Measurements from ENCODE around the gene TMEM30B. TPM values are rescaled to one million over a fixed set of nuclear protein-coding genes. Genes with fewer than 3 reads are reported as not detected.

Gene TMEM30B
- total and polyA plus RNA-seq, 4 donors: 3.0 to 7.4 (median 5.6) TPM

GRCh38 chr14:61326847-61327246, 45.7 kb upstream of the TMEM30B start (continued):
- TF ChIP-seq FOXA1 (IDR thresholded peaks at IDR 0.05) (no peak), HNF4G (IDR thresholded peaks at IDR 0.05) (no peak), ATF3 (IDR thresholded peaks at IDR 0.05) (no peak)

- no peak overlapping the region for H3K27ac ChIP-seq (ENCODE audit: low read depth in 1 of 2, low read length in 2 of 2)
- no peak overlapping the region for H3K4me3 ChIP-seq (ENCODE audit: low read depth in 1 of 3, low read length in 3 of 3)
- WGBS: 90% methylated on average over 1 of the region's 1 CpG
- no peaks in the 10 kb centered on the region for H3K9me3 ChIP-seq (ENCODE audit: control insufficient read depth in 4 of 4, low read length in 3 of 4)
- DNase-seq (ENCODE audit: low spot score): no peak
- H3K27me3 ChIP-seq (ENCODE audit: control insufficient read depth in 4 of 4, insufficient read depth in 4 of 4, low read length in 3 of 4): no peaks in the 10 kb centered on the region
- no peak overlapping the region for H3K9ac ChIP-seq (ENCODE audit: low read depth in 1 of 2, low read length in 2 of 2)
- no peaks in the 10 kb centered on the region for H3K36me3 ChIP-seq (ENCODE audit: control insufficient read depth in 4 of 4, insufficient read depth in 3 of 4, low read depth in 1 of 4, low read length in 3 of 4)
- peaks cover 9 to 17% (median 13%) of the 10 kb centered on the region in 4 donors for H3K4me1 ChIP-seq (ENCODE audit: control insufficient read depth in 4 of 4, insufficient read depth in 4 of 4, low read length in 3 of 4)
- TF ChIP-seq NR2F2 (IDR thresholded peaks at IDR 0.05) (no peak), ATF3 (IDR thresholded peaks at IDR 0.05) (no peak), FOXA1 (IDR thresholded peaks at IDR 0.05) (no peak), HNF4A (conservative IDR thresholded peaks at IDR 0.05) (no peak), FOXA2 (IDR thresholded peaks at IDR 0.05) (no peak), HNF4G (IDR thresholded peaks at IDR 0.05) (no peak), ZBTB33 (IDR thresholded peaks at IDR 0.05) (no peak), REST (IDR thresholded peaks at IDR 0.05) (no peak), YY1 (IDR thresholded peaks at IDR 0.05) (no peak)
These were observed 45.0 kb upstream of the TMEM30B start for GRCh38 chr14:61326146-61326545.

- H3K36me3 ChIP-seq (ENCODE audit: control insufficient read depth in 4 of 4, insufficient read depth in 3 of 4, low read depth in 1 of 4, low read length in 3 of 4): no peaks in the 10 kb centered on the region
- no peak for DNase-seq (ENCODE audit: low spot score)
- no peak overlapping the region for H3K9ac ChIP-seq (ENCODE audit: low read depth in 1 of 2, low read length in 2 of 2)
- no peaks in the 10 kb centered on the region for H3K9me3 ChIP-seq (ENCODE audit: control insufficient read depth in 4 of 4, low read length in 3 of 4)
- TF ChIP-seq HNF4A (conservative IDR thresholded peaks at IDR 0.05) (no peak), HNF4G (IDR thresholded peaks at IDR 0.05) (no peak), RXRA (IDR thresholded peaks at IDR 0.05) (no peak), RAD21 (IDR thresholded peaks at IDR 0.05) (no peak), ATF3 (IDR thresholded peaks at IDR 0.05) (no peak), YY1 (IDR thresholded peaks at IDR 0.05) (no peak), MAX (IDR thresholded peaks at IDR 0.05) (no peak), GABPA (IDR thresholded peaks at IDR 0.05 in 1 of 2, conservative IDR thresholded peaks at IDR 0.05 in 1 of 2) (no peak)
- H3K27ac ChIP-seq (ENCODE audit: low read depth in 1 of 2, low read length in 2 of 2): no peak overlapping the region
- H3K27me3 ChIP-seq (ENCODE audit: control insufficient read depth in 4 of 4, insufficient read depth in 4 of 4, low read length in 3 of 4): no peaks in the 10 kb centered on the region
- H3K4me1 ChIP-seq (ENCODE audit: control insufficient read depth in 4 of 4, insufficient read depth in 4 of 4, low read length in 3 of 4): peaks cover 9 to 21% (median 14%) of the 10 kb centered on the region in 4 donors
- 93% methylated on average over 1 of the region's 1 CpG for WGBS
- no peak overlapping the region for H3K4me3 ChIP-seq (ENCODE audit: low read depth in 1 of 3, low read length in 3 of 3)
These were observed 44.0 kb upstream of the TMEM30B start for GRCh38 chr14:61325166-61325565.
